Urothelium cell line (cell line): Measurements from ENCODE around the gene ARPC3.
"Not testable (repeated sequence)": the region's sequence is repeated elsewhere in the genome, so short reads cannot be mapped to it uniquely, and the experiment has no call there.

Experiments used
- DNase-seq: peaks from one replicate; pipeline ENCODE4 v3.0.0; 2011; ENCODE audit warnings: low spot score, mixed read lengths
- FAIRE-seq: peaks from 2 replicates; lab custom pipeline; 2011; peaks lifted over from hg19 to GRCh38; lab: Jason Lieb, UNC

The ARPC3 gene

DNA sequence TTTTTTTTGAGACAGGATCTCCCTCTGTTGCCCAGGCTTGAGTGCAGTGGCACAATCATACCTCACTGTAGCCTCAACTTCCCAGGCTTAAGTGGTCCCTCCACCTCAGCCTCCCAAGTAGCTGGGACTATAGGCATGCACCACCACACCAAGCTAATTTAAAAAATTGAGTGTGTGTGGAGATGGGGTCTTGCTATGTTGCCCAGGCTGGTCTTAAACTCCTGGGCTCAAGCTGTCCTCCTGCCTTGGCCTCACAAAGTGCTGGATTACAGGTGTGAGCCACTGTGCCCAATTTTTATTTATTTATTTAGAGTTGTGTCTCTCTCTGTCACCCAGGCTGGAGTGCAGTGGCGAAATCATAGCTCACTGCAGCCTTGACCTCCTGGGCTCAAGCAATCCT, 29.5 kb downstream of the ARPC3 start:
- not testable (repeated sequence) for DNase-seq, FAIRE-seq

DNA sequence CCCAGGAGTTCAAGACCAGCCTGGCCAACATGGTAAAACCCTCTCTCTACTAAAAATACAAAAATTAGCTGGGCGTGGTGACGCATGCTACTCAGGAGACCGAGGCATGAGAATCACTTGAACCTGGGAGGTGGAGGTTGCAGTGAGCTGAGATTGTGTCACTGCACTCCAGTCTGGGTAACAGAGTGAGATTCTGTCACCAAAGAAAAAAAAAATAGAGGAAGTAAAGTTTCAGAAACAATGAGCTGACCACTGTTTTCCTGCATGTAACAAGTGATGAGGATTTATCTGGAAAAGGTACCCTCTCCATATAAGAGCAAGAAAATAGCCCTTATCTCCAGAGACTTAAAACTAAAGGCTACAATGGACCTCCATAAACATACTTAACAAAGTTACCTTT, 33.0 kb downstream of the ARPC3 start:
- DNase-seq, FAIRE-seq: not testable (repeated sequence)

DNA sequence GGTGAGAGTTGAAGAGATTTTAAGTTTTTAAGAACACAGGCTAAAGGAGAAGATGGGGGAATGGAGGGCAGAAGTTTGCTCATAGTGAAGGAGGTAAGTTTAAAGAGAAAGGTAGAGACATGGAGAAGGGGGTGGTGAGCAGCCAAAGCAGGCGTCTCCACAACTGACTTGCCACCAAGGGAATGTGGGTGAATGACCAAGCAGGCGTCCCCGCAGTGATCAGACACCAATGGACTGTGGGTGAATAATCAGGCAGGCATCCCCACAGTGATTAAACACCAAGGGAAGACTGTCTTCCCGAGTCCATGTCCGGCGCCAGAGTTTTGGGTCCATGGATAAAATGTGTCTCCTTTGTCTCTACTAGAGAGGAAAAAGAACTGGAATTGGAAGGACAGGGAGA, 40.1 kb downstream of the ARPC3 start:
- not testable (repeated sequence) for FAIRE-seq, DNase-seq

DNA sequence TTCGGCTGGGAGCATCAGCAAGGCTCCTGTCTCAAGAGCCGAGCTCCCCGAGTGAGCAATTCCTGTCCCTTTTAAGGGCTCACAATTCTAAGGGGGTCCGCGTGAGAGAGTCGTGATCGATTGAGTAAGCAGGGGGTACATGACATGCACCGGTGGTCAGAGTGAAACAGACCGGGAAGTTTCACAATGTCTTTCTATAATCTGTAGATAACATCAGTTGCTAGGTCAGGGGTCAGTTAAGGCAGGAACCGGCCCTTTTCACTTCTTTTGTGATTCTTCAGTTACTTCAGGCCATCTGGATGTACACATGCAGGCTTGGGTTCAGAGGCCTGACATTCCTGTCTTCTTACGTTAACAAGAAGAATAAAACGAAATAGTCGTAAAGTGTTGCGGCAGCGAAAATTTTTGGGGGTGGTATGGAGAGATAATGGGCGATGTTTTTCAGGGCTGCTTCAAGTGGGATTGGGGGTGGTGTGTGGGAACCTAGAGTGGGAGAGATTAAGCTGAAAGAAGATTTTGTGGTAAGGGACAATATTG, 44.9 kb downstream of the ARPC3 start:
- DNase-seq, FAIRE-seq: not testable (repeated sequence)

DNA sequence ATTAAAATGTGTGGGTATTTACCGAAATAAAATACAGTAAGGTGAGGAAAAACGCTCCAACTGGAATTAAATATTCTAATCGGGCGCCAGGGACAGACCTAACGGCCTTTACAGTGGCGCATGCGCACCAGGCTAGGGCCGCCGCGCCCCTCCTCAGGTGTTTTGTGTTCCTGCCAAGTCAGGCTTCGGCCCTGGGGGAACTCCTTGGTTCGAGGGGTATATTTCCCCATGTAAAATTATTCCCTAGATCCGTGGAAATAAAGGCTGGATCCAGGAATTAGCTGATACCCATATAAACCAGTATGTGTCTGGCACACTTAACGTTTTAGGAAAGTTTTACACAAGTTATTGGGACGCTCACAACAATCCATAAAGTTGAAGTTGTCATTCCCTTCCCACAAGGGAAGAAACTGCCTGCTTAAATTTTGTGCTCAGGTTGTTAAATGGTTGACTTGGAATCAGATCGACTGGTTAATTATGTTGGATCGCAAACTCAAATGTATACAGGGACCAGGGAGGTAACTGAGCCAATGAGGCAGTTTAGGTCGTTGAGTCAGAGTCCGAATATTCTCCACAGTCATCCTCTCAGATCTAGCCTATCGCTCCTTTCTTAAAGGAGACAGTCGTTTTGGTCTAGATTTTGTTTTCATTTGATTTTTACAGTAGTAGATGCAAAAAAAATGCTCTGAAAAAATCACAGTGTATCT, 46.0 kb downstream of the ARPC3 start:
- DNase-seq = peak; percentile 80

DNA sequence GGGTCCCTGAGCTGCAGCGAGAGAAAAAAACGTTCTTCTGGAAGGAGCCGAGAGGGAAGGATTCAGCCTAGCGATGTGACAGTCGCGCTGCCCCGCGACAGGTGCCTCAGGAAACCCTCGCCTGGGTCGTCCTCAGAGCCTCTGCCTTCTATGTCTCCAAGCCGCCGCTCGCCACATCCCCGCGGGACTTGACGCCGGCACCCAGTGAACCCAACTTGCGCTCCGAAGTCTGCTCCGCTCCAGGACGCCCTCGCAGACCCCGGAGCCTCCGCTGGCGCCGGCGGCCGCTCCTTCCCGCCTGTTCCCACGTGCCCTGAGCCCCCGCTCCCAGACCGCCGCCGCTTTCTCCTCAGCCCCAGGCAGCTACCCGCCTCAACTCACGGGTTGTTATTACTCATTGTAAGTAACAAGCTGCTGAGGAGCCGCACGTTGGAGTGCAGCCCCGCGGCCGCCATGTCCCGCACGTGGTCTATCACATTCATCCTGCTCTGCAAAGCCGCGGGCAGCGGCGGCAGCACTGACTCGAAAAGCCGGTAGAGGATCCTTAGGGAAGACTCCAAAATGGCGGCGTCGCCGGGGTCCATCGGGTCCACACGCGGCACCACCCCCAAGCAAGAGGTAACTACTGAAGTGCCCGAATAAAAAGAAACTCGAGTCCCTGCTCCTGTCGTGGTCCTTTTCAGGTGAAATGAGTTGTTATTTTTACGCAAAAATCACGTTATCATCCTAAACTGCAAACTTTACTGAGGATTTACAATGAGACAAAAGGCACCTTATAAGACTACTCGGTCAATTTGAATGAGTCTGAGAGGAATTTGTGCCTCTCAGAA, 46.8 kb downstream of the ARPC3 start, which contains the start of gene ANAPC7:
Gene ANAPC7, minus strand, starts transcription at position 563 of the 830 bp plus-strand sequence. Its CDS starts 81 bp downstream, at position 482.
- no peak for FAIRE-seq
- peak; percentile 86 for DNase-seq

More for the DNA sequence above, 46.0 kb downstream of the ARPC3 start:
- no peak for FAIRE-seq
